Stimulated activated CD4-positive, alpha-beta T cell treated with anti-CD3 and anti-CD28 coated beads, TNF-alpha, amount 100 ng/mL, for 4 hours (primary cell): ENCODE measurements around the gene GPD1L.
"Not testable (repeated sequence)": the region's sequence is repeated elsewhere in the genome, so short reads cannot be mapped to it uniquely, and the experiment has no call there.

Source experiments
- DNase-seq, 3 experiments: peaks; one replicate each; pipeline ENCODE4 v3.0.0-alpha.2; 2020; ENCODE audit warnings: low read depth in 3 of 3

Gene GPD1L

GRCh38 chr3:32180141-32180784 lies 73.8 kb downstream of the GPD1L start:
- DNase-seq = no peak

GRCh38 chr3:32181365-32181764 lies 74.9 kb downstream of the GPD1L start:
- no peak for DNase-seq

DNA sequence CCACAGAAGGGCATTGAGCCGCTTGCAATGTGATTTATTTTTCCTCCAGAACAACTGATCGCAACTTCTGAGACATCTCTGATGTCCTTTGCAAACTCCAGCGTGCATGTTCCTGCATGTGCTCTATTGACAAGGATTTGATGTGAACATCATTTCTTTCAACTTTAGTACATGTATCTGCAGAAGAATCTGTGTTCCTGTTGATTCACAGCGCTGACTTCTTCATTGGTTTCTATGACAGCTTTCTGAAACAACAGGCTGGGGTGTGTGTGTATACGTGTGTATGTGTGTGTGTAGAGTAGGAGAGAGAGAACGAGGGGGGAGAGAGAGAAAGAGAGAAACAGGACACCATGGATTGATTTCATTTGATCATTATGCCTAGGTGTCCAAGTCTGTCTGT lies 75.4 kb downstream of the GPD1L start:
- no peak for DNase-seq

GRCh38 chr3:32184187-32184730 lies 77.8 kb downstream of the GPD1L start:
- no peak for DNase-seq

GRCh38 chr3:32186097-32186496 lies 79.7 kb downstream of the GPD1L start:
- DNase-seq = no peak

- no peak for DNase-seq
These were observed 80.5 kb downstream of the GPD1L start for GRCh38 chr3:32186876-32187275.

- no peak for DNase-seq
These were observed 83.3 kb downstream of the GPD1L start for GRCh38 chr3:32189693-32190092.

DNA sequence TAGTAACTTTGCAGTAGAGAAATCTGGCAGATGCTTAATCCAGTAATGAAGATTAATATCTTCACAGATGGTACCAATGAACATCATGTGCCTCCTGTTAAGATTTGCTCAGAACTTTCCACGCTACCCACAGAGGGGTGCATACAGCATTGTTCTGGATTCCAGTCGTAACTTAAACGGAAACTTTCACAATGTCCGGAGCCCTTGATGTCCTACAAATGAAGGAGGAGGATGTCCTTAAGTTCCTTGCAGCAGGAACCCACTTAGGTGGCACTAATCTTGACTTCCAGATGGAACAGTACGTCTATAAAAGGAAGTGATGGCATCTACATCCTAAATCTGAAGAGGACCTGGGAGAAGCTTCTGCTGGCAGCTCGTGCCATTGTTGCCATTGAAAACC lies 84.1 kb downstream of the GPD1L start:
- DNase-seq = not testable (repeated sequence)

- no peak for DNase-seq
These were observed 86.7 kb downstream of the GPD1L start for GRCh38 chr3:32193101-32193500.

DNA sequence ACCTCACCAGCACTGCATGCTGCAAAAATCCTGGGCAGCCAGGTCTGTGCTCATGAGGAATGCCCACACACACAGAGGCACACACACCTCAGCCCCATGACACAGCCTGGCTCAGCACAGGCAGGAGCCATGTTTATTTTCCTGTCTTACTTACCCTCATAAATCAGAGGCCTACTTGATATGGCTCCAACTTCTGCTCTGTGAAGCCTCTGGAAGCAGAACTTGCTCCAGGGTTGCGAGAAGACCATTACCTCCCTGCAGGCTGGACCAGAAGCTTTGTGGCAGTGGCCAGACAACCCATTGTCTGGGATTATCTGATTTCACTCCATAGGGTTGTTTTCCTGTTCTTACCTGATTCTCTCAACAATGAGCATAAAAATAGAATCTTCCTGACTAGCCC lies 88.2 kb downstream of the GPD1L start:
- no peak for DNase-seq

DNA sequence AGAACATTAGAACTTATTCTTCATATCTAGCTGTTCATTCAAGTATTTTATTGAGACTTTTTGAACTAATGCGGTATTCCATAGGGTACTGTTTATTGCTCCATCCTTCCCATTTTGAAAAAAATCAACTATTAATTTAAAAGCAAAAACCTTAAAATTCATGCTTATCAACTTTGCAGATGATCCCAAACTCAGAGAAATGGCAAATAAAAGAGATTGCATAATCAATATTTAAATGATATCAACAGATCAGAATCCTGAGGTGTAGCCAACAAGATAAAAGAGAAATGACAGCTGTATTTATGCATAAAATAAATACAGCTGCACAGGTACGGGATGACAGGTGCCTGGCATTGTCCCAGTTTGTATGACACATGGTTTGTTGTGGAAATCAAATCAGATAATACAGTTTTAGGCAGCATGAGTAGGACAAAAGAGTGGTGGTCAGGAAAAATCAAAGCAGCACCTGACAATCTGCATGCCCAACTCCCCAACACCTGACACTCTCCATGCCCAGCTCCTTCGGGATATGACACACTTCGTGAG lies 89.6 kb downstream of the GPD1L start:
- no peak for DNase-seq

DNA sequence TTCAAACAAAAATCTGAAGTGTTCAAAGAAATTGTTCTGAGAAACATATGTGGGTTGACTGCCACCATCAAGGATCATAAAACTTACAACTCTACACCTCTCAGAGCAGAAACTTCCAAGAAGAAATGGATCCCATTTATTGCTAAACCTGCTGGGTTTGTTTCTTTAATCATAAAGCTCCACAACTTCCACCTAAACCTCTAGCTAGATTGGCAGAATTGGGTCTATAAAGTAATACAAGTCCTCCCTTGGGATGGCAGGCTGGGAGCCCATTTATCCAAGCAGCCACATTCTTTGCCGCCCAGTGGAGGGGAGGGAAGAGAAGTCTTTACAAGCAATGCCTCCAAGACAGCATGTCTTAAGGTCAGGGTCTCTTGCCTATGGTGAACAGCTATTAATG lies 91.6 kb downstream of the GPD1L start:
- no peak for DNase-seq

GRCh38 chr3:32198714-32199113 lies 92.3 kb downstream of the GPD1L start:
- no peak for DNase-seq

DNA sequence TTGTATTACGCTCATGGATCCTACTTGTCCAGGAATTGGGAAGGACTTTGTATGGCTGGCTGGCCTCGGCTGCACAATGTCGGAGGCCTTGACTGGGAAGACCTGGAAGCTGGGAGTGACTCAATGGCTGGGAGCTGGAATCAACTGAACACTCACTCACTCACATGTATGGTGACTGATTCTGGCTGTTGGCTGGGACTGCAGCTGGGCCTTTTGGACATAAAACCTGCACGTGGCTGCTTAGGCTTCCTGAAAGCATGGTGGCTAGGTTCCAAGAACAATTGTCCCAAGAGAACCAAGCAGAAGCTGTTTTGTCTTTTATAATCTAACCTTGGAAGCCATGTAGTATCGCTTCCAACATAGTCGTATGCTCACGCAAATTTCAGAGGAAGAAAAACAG lies 94.1 kb downstream of the GPD1L start:
- DNase-seq = no peak

GRCh38 chr3:32200992-32201758 lies 94.8 kb downstream of the GPD1L start:
- no peak for DNase-seq

- DNase-seq = no peak
These were observed 96.1 kb downstream of the GPD1L start for GRCh38 chr3:32202496-32202895.

DNA sequence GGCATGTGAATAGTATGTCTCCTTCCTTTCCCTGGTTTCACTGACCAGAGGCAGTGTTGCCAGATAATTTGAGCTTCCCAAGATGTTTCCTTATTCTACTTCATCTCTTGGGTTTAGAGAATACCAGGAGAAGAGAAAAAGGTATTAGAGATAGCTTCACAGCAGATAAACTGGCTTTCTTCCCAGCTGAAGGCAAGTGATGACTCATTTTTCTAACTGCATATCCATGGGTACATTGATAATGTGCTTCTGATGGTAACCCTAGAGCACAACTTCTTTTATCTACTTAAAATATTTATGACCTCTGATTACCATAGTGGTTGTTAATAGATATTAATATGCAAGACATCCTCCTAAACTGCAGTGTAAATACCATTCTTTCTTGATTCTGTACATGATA lies 97.4 kb downstream of the GPD1L start:
- DNase-seq = no peak

- DNase-seq = no peak
These were observed 102.0 kb downstream of the GPD1L start for GRCh38 chr3:32208447-32208846.

DNA sequence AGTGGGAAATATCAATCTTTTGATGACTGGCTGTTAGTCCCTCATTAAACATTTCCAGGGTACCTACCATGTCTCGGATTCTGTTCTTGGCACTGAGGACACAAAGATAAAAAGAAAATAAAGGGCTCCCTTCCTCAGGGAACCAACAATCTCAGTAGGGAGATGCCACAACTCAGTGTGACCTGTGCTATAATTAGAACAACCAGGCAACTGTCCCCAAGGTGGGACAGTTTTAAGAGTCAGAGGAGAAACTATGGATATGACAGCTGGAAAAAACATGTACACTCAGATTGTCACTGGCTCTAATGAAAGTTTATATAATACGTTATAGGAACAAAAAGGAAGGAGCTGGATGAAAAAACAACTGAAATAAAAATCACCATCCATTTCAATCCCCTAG lies 108.8 kb downstream of the GPD1L start:
- no peak for DNase-seq

DNA sequence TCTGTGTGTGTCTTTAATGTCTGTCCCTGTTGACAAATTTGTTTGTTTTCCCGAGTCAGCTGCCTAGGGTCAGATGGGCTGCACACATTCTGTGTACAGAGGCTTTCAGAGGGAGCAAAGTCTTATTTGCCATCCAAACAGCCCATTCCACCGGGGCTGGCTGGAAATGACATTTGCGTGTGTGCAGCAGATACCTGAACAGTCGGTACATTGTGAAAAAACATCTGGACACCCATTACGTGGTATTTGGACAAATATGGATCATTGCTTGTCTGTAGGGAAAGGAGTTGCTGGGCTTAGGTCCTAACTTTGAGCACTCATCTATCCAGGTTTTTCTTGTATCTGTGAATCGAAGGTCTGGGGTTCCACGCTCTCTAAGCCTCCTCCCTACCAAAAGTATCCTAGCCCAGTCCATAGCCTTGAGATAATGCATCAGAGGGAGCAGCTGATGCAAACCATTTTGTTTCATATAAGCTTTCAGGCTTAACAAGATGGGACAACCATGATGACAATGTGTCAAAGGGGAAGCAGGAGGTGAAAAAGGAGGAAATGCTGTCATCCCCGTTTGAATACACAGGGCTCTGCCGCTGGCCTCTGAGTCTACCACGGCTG lies 109.9 kb downstream of the GPD1L start:
- DNase-seq = no peak

DNA sequence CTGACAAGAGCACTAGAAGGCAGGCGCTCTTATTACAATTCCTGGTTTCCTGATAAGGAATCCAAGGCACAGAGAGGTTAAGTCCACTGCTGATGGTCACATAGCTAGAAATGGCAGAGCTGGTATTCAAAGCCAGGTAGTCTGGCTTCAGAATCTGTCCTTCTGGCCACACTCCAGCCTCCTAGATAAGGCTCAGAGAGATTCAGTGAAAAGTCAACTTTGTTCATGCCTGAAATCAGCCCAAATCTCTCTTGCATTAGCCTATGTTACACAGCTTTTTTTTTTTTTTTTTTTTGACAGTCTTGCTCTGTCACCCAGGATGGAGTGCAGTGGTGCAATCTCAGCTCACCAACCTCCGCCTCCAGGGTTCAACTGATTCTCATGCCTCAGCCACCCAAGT lies 110.9 kb downstream of the GPD1L start:
- DNase-seq = no peak
